COLO829 (cell line): ENCODE results near the gene PSMD8.
"Not testable (repeated sequence)": the region's sequence is repeated elsewhere in the genome, so short reads cannot be mapped to it uniquely, and the experiment has no call there.

Experiments
- DNase-seq: peaks from one replicate; pipeline ENCODE4 v3.0.0; 2012; ENCODE audit warnings: low spot score

Gene PSMD8

DNA sequence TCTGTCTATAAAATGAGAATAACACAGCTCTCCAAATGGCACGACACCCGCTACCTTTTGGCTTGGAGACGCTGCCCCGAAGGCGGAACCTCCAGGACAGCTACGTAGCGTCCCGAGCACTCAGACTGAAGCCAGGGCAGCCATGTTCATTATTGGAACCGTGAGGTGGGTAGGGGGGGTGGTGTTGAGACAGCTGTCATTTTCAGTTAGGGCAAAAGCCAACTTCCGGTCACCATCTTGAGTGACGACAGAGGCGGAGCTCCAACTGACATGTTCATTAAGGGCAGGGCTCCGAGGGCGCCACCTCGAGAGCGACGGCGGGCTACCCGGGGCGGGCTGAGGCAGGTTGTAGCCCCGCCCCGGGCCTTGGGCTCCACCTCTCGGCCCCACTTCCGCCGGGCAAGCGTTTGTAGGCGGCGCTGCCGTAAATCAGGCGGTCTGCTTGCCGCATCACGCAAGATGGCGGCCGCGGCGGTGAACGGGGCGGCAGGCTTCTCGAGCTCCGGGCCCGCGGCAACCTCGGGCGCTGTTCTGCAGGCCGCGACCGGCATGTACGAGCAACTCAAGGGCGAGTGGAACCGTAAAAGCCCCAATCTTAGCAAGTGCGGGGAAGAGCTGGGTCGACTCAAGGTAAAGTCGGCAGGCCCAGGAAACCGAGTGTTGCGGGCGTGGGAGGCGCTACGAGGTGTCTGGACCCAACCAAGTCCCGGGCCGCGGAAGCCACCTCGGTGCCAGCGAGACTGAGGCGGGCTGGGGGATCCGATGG is at the start of gene PSMD8:
PSMD8 (plus strand) TSS at position 240 of the 766 bp plus-strand sequence; CDS start at position 271, 31 bp downstream.
- peak; percentile 98 for DNase-seq

DNA sequence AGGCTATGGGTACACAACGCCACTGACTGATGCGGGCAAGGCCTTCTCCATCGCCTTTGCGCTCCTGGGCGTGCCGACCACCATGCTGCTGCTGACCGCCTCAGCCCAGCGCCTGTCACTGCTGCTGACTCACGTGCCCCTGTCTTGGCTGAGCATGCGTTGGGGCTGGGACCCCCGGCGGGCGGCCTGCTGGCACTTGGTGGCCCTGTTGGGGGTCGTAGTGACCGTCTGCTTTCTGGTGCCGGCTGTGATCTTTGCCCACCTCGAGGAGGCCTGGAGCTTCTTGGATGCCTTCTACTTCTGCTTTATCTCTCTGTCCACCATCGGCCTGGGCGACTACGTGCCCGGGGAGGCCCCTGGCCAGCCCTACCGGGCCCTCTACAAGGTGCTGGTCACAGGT is 47.8 kb upstream of the PSMD8 start:
- no peak for DNase-seq

DNA sequence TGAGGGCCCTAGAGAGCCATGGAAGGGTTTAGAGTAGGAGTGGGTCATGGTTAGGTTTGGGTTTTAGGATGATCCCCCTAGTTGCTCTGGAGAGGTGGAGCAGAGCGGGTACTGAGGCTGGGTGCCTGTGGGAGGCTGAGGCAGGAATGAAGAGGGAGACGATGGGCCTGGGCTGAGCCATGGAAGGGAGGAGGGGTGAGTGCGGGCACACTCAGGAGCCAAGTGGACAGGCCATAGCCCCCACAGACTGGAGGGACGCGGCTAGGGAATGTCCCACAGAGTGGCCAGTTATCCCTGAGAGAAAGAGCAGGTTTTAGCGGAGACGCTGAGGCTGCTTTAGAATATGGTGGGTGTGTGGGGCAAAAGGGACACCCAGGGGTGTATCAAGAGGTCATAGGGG is 44.7 kb upstream of the PSMD8 start:
- no peak for DNase-seq

DNA sequence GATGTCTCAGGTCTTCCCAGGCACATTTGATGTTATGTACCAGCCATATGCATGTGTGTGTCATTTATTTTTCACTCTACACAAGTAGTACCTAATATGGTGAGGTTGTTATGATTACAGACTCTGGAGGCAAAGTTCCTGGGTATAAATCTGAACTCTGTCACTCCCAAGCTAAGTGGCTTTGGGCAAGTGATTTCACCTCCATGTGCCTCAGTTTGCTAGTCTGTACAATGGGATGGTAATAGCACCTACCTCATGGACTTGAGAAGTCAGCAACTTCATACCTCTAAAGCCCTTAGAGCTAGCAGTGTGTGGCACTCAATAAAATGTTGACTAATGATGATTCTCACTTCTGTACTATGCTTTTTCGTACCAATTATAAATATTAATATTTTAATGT is 42.6 kb upstream of the PSMD8 start:
- DNase-seq, result no peak

- DNase-seq, result no peak
Observed at GRCh38 chr19:38333245-38333644, 41.1 kb upstream of the PSMD8 start.

DNA sequence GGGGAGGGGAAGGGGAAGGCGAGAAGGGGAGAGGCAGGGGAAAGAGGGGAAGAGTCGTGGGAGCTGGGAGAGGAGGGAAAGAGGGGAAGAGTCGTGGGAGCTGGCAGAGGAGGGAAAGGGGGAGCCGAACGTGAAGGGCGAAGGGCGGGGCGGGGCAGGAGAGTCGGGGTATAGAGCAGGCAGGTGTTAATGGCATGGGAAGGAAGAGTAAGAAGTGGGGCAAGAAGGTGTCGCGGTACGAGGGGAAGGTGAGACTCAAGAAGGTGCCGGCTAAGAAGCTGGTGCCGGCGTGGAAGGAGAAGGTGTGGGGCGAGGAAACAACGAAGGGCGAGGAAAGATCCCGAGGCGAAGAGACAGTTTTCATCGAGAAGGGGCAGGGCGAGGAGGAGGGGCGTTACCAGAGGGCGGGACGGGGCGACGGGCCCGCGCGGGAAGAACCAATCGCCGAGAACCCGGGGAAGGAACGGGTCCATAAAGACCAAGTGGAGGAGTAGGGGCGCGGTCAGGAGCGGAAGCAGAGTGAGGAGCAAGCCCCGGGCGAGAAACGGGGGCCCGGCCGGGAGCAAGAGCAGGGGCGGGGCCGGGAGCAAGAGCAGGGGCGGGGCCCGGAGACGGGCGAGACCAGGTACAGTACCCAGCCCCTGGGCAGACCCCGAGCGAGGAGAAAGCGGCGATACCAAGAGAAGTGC is 38.3 kb upstream of the PSMD8 start:
- peak; percentile 94 for DNase-seq

DNA sequence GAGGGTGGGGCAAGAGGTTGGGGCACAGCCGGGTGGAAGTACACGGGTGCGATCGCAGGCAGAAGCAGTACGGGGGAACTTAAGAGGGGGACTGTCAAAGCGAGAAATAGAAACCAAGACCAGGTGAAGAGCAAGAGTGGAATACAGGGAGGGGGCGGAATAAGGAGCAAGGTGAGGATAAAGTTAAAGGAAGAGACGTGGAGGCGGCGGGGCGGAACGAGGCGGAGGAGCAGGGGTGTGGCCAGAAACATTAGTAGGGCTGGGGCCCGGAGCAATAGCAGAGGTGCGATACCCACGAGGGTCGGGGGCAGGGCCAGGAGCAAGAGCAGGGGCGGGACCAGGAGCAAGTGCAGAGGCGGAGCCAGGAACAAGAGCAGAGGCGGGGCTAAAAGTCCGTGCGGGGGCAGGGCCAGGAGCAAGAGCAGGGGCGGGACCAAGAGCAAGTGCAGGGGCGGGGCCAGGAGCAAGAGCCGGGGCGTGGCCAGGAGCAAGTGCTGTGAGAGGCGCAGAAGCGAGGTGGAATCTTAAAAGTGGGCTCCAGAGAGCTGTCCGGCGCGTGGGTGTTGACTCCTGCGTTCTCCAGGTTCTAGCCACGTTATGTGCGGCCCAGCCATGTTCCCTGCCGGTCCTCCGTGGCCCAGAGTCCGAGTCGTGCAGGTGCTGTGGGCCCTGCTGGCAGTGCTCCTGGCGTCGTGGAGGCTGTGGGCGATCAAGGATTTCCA is 37.6 kb upstream of the PSMD8 start:
- peak; percentile 91 for DNase-seq

- no peak for DNase-seq
Observed at GRCh38 chr19:38337360-38337653, 37.1 kb upstream of the PSMD8 start.

- not testable (repeated sequence) for DNase-seq
Observed at GRCh38 chr19:38339011-38339410, 35.4 kb upstream of the PSMD8 start.

- no peak for DNase-seq
Observed at GRCh38 chr19:38340927-38341326, 33.4 kb upstream of the PSMD8 start.

DNA sequence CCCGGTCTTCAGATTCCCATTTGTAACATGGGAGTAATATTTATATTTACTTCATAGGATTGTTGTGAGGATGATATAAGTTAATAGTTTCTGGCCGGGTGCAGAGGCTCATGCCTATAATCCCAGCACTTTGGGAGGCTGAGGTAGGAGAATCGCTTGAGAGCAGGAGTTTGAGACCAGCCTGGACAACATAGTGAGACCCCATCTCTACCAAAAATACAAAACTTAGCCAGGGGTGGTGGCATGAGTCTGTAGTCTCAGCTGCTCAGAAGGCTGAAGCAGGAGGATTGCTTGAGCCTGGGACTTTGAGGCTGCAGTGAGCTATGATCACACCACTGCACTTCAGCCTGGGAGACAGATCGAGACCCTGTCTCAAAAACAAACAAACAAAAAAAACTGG is 27.5 kb upstream of the PSMD8 start:
- no peak for DNase-seq

- no peak for DNase-seq
Observed at GRCh38 chr19:38350883-38351282, 23.5 kb upstream of the PSMD8 start.

DNA sequence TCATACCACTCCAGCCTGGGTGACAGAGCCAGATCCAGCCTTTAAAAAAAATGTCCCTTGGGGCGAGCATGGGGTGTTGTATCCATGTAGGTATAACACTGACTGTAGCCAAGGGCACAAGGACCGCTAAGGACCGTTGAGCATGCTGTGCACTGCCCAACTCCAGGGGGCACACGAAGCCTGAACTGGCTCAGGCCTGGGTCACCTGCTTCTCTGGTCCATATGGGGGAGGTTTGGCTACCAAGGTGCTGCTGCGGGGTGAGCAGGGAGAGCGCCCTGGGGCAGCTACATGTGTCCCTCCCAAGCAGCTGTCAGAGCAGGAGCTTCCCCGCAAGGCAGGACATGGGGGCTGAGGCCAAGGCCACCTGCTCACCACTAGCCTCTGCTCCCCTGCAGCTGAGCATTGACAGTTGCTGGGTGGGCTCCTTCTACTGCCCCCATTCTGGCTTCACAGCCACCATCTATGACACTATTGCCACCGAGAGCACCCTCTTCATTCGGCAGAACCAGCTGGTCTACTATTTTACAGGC is 22.4 kb upstream of the PSMD8 start:
- no peak for DNase-seq

- no peak for DNase-seq
Observed at GRCh38 chr19:38352611-38353010, 21.8 kb upstream of the PSMD8 start.

DNA sequence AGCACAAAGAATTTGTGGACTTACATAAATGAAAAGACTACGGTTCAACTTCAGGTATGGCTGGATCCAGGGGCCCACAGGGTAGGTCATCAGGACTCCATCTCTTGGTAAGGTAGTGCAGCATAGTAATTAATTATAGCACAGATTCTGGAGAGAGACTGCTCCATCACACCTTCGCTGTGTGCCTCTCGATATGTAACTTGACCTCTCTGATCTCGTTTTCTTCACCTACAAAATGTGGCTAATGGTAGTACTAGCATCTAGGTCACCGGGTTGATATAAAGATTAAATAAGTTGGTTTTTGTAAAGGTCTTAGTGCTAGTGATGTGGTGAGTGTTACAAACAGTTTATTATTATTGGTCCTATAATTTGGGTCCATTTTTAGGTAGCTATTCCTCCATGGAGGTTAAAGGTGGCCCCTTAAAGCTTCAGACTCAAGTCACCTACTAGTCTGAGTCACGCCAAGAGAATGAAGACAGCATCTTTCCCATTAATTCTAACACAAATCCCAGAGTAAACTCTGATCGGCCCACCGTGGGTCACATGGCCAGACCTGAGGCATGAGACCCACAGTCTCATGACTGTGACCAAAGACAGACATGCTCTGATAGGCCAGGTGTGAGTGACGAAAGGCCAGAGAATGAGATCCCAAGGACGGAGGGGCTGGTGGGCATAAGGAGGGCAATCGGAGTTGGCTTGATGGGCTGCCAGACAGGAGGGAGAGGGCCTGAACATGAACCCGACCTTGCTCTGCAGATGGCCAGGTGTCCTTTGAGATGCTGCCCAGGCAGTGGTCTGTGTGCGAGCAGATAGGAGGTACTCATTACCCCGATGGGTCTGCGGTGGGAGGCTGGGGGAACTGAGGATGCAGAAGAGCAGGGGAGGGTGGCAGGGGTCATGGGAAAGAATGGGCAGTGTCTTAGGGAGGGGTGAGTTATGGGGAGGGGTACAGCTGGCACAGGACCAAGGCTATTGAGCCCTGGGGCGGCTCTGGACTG is 18.3 kb upstream of the PSMD8 start:
- DNase-seq, result no peak

- DNase-seq, result no peak
Observed at GRCh38 chr19:38358071-38358470, 16.3 kb upstream of the PSMD8 start.

- no peak for DNase-seq
Observed at GRCh38 chr19:38359242-38360021, 14.9 kb upstream of the PSMD8 start.

- DNase-seq, result no peak
Observed at GRCh38 chr19:38360351-38360750, 14.0 kb upstream of the PSMD8 start.

- DNase-seq, result no peak
Observed at GRCh38 chr19:38360839-38361631, 13.3 kb upstream of the PSMD8 start.

GRCh38 chr19:38361633-38362075 is 12.7 kb upstream of the PSMD8 start:
- DNase-seq, result peak; percentile 64
